NCI-H748 (cell line): ENCODE results near the gene DTX4.

Experiments
- DNase-seq: peaks from one replicate; lab custom pipeline; 2025; ENCODE audit not compliant: unreplicated experiment; lab: John Stamatoyannopoulos, UW

Gene DTX4

DNA sequence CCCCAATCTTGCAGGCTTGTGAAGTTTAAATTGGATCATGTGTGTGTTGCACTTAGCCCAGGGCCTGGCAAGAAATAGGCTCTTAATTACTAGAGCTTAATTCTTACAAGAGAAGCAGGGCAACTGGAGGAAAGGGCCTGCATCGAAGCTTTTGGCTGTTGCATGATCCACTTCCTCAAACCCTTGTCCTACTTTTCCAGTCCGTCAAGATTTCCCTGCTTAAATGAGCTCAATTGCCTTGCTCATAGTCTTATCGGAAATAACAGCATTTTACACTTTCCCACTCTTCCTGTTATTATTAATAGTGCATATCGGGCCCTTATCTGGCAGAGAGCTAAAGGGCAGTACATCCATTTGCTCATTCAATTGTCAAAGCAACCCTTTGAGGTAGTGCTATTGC lies 18.1 kb downstream of the DTX4 start:
- DNase-seq, result no peak

DNA sequence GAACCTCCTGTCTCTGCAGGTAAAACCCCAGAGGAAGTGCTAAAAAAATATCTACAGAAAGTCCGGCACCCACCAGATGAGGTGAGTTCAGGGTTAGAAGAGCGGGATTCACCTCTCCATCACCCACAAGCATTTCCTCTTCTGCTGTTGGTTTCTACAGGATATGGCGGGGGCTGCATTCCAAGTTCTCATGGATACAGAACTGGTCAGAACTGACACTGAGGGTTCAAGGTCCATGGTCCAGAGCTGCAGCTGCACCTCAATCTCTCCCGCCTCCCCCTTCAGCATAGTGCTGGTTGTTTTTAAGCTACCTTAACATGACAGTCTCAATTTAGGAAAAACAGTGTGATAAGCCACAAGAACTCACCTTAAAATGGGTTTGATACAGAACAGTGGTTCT lies 19.2 kb downstream of the DTX4 start:
- DNase-seq, result no peak

DNA sequence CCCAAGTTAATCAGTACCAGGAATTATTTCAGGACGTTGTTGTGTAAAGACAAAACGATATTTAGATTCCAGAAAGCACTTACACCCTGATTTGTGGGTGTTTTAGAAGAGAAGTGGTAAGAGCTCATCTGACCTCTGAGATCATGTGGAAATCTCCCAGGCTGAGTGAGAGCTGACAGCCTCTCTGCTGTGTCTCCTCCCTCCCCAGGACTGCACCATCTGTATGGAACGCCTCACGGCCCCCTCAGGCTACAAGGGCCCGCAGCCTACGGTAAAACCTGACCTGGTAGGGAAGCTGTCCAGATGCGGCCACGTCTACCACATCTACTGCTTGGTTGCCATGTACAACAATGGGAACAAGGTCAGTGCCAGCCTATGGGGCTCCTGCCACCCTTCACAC lies 20.0 kb downstream of the DTX4 start:
- no peak for DNase-seq

DNA sequence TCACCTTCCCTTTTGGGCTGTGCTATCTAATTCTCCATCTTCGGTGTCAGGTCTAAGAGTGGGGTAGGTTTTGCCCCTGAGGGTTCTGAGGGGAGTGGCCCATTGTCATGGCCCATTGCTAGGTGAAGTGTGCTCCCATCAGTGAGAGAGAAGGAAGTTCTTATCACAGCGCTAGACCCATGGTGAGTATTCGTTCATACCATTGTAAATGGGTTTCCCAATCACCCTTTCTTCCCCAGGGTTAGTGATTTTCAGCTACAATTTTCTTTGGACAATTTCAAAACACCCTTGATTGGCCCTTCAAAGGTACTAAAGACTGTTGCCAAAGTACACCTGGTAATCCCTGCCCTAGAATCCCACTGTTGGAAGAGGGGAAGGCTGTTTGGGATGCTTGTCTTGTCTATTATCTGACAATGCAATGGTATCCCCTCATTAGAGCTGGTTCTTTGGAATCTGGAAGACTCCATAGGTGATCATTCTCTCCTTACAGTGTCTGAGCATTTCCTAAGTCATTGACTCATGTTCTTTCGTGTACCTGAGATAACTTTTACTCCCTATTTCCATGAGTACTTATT lies 20.6 kb downstream of the DTX4 start:
- no peak for DNase-seq

DNA sequence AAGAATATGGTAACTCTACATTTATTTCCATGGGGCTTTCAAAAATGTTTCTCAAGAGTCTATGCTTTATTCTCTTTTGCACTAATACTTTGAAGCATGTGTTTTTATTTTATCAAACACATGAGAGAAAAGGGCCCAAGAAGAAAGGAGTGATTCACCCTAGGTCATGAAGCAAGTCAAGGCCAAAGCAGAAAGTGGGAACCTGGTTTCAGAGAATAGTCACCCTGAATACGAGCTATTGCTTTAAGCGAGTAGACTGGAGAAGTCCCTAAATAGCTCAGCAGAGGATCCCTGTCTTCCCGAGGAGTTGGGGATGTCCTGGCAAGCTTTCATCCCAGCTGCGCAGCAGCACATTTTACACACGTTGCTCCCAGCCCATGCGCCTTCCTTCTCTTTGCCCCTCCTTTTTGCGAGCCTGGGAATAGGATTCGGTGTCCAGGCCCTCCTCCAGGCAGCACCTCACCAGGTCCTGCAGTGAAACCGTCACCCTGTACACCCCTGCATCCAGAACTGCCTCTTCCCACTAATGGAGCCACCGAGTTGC lies 21.7 kb downstream of the DTX4 start:
- DNase-seq, result no peak

DNA sequence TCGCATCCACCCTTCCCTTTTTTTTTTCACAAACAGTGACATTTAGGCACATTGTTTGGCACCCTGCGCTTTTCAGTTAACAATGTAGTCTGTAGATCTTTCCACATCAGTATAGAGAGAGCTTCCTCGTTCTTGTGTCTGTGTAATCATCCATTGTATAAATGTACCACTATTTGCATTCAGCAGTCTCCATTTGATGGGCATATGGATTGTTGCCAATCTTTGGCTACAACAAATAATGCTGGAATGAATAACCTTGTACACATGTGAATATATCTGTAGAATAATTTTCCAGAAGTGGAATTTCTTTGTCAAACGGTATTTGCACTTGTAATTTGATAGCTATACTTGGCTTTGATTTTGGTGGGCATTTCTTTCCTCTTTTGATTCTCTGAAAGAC lies 23.7 kb downstream of the DTX4 start:
- peak; percentile 55 for DNase-seq

DNA sequence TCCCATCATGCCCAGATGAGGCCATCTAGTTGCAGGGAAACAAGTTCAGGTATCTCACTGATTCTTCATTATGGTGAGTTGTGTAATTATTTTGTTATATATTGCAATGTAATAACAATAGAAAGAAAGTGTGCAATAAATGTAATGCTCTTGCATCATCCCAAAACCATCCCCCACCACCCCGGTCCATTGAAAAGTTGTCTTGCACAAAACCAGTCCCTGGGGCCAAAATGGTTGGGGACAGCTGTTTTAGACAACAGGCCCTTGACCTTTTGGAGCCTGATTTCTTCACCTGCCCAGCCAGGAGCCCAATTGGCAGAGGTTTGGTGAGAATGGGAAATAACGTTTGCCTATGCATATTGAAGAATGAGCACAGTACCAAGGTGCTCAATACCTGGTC lies 24.8 kb downstream of the DTX4 start:
- no peak for DNase-seq

DNA sequence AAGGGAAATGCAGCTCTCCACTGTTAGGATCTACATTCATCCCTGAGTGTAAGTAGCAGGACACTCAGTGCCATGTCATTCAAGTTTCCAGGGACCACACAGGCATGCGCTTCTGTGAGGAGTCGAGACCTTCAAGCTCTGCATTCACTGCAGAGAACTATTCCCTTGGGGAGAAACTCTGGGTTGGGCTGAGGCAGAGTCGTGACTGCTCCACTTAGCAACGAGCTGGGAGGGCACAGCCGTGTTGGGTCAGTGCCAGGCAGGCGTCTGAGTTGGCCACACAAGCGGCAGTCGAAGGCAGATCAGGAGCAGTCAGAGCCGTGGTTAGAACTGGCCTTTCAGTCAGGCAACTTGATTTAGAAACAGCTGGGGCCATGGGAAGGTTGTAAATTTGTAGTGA lies 26.1 kb downstream of the DTX4 start:
- DNase-seq, result peak; percentile 33

DNA sequence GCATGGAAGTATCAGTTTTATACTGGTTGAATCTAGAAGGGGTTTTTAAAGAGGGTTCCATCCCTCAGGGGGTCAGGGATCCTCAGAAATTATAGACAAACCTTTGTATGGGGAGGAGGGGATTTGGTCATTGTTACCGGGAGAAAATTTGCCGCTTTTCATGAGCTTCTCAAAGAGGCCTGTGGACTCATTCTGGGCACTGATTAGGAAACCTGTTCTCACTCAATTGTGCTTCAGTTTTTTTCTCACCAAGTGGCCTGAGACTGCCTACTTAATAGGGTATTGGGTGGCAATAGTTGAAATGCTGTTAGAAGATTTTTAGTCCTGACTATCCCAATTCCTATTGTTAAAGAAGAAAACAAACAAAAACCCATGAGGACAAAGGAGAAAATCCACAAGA lies 26.8 kb downstream of the DTX4 start:
- no peak for DNase-seq

DNA sequence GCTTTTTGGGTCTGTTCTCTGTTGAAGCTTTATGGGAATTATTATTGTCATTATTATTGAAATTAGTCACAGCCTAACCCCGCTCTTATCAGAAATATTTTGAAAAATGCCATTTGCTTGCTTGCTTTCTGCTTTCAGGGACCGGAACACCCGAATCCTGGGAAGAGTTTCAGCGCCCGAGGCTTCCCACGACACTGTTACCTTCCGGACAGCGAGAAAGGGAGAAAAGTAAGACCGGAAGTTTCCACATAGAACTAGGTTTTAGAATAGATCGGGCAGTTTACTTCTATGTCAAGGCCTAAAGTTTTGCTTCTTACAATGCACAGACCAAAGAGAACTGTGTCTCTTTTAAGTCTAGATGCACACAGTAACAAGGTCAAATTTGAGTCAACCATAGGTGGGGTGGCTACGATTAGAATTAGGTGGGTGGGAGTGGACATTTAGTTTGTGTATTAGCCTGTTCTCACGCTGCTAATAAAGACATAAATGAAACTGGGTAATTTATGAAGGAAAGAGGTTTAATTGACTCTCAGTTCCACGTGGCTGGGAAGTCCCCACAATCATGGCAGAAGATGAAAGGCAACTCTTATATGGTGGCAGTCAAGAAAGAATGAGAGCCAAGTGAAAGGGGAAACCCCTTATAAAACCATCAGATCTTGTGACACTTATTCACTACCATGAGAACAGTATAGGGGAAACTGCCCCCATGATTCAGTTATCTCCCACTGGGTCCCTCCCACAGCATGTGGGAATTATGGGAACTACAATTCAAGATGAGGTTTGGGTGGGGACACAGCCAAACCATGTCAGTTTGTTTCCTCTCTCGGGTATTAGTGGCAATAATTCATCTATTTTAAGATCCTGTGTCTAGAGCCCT lies 27.9 kb downstream of the DTX4 start:
- DNase-seq, result no peak

DNA sequence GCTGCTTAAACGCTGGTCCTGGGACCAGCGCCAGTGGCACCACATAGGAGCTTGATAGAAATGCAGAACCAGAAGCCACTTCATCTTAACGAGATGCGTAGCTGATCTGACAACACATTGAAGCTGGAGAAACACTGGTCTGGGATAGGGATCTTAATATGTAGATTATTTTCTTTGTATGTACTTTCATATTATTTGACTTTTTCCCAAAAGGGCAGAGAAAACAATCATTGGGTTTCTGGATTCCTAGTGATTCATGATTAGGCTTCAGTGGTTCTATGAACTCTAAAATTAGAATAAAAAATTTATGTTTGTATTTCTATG lies 28.5 kb downstream of the DTX4 start:
- DNase-seq, result no peak

DNA sequence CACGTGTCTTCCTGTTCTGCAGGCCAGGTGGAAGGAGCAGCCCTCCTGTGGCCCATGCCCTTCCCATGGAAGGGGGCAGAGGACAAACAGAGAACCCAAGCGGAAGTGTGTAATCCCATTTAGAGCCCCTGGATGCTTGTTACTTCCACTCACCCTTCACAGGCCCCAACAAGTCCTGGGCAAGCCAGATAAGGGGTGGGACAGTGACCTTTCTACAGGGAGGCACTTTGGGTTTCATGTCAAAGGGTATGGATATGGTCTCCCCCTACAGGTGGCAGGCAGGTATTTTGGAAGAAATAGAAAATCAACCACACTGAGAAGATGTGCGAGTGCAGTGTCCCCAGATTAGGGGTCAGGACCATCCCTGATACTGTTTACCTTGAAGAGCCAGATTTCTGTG lies 29.4 kb downstream of the DTX4 start:
- DNase-seq, result no peak

DNA sequence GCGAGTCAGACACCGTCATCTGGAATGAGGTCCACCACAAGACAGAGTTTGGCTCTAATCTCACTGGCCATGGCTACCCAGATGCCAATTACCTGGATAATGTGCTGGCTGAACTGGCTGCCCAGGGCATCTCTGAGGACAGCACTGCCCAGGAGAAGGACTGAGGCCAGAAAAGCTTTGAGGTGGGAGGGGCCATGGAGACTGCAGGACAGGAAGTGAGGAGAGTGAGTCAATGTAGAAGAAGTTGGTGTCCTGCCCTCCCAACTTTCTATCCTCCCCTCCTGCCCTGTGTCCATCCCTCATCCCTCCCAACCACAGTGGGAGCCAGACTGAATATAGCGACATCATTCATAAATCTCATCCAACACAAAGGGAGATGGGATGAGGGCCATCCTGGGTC lies 32.8 kb downstream of the DTX4 start:
- DNase-seq, result no peak

DNA sequence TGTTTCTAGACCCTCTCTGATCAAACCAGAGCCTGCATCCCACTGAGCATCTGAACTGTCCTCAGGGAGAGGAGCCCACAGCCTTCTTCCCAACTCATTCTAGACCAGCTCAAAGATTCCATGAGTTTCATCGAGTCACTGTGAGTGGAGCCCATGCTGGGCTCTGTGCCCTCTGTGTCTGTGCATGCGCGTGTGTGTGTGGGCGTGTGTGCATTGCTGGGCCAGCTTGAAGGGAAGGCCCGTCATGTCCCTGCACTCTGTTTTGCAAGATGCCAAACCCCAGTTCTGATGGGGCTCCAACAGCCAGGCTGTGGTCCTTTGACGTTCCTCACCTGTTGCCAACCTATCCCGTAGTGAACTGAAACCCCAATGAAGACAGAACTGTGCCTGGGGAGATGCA lies 33.7 kb downstream of the DTX4 start:
- no peak for DNase-seq

DNA sequence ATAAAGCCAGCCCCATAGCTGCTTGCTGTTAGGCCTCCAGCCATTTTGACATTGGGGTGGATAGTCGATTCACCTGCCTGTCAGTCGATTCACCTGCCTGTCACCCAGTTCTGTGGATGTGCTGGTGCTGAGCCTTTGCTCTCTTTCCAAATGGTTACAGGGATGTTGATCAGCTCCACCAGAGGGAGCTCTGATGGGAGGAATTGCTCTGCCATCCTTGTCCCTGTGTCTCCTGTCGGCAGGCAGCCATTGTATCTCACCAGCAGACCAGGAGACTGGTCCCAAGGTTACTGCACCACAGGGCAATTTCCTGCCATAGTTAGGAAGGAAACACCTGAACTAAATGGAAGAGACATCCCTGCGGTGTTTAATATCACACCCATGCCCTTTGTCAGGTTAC lies 34.7 kb downstream of the DTX4 start:
- DNase-seq, result peak; percentile 55

DNA sequence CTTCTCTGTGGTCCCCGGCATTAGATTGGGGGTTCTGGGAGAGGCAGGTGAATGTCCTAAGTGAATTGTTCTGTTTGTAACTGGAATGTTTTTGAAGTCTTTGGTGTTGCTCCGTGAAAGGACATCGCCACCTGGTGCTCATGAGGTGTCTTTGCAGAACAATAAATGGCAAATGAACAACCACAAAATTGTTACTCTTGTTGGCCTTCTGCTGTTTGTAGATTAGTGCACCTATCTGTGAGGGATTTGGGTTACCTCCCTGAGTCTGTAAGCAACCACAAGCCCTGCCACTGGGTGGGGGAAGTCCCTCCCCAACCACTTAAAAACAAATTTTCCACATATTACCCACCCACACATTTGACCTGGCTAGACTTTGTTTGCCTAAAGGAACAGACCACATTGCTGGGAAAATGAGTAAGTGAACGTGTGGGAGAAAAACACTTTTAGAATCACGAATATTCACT lies 36.1 kb downstream of the DTX4 start:
- peak; percentile 51 for DNase-seq

DNA sequence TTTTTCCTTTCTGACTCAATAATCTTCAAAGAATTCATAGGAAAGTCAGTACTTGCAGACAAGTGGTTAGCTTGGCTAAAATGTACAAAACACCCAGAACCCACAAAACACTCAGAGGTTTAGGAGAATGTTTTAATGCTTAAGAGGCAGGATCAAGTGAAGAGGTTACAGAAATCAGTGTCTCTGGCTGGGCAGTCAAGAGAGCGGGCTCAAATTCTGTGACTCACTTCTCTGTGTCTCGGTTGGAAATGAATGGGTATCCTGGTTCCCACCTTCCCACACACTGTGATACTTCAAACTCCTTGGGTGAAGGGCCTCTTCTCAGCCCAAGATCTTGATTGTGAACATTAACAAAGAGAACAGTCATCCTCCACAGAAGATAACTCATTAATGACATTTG lies 37.0 kb downstream of the DTX4 start:
- DNase-seq, result no peak

DNA sequence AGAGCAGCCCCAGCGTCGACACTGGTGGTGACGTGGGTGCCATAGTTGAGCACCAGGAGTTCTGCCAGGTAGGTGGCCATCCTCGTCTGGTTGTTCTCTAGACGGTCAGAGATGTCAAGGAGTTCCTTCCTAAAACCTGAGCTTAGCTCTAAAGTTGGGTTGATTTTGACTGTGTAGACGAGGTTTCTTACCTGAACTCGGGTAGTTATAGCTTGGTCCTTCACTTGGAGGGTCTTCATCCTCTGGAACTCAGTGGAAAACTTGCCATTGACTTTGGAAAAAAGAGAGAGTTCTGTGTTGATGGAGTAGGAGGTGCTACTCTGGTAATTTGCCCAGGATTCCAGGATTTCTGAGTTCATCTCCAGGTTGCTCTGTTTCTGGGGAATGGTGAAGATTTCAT lies 40.3 kb downstream of the DTX4 start:
- no peak for DNase-seq

DNA sequence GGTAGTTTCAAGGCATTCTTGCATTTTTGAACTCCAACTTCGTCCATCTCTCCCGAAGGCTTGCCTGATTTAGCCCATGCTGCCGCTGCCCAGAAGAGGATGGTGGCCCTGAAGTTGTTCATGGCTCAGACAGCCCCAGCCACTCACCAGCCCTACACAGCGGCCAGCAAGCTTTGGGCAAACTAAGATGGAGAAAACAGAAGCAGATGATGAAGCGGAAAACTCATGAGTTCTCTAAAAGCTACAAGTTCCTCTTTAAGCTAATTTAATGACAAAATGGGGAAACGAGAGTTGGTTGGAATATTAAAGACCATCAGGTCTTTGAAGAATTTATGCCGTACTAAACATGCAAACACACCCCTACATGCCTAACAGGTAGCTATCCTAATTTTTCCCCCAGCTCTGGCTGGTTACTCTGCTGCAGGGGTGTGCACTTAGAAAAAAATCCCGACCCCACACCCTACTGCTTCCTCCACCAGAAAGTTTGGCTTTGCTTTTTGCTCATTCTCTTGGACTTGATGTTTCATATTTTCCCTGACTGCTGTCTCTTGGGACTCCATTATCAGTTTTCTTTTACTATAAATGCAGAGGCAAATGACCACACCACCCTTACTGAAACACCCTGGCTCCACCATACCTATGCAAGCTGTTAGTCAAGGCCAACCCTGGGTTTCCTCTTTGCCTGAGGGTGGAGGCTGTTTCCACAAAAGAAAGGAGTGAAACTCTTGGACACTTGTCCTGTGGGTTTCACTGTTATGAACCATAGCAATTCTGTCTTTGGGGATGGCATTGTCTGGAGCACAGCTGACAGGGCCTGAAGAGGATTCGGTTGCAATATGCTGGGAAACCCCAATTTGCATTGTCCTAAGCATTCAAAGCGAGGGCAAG lies 41.1 kb downstream of the DTX4 start, which contains the start of gene MPEG1:
MPEG1 (minus strand) TSS at position 184 of the 888 bp plus-strand sequence; CDS start at position 122, 62 bp downstream.
- DNase-seq, result no peak

DNA sequence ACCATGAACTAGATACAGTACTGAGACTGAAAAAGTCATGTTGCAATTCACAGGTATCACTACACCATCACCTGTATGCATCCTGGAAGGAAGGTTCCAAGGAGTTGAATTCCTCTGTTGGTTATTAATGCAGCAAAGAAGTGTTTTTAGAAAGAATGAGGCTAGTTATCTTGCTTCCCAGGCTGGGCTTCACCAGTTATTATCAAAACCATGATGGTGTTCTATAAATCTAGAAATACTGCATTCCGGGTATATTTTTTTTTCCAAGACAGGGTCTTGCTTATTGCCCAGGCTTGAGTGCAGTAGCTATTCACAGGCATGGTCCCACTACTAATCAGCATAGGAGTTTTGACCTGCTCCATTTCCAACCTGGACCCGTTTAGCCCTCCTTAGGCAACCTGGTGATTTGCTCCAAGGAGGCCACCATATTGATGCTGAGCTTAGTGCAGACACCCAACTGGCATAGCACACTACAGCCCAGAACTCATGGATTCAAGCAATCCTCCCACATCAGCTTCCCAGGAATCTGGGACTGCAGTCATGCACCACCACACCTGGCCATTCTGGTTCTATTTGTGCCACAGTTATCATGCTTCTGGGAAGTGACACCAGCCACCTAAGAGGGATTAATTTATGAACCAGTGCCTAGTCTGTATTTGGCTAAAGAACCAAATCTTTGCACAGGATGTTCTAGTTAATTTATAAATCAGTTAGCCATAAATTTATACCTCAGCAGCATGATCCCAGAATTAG lies 42.4 kb downstream of the DTX4 start:
- no peak for DNase-seq
